ENCODE data around the gene OTOS. TPM values are rescaled to one million over a fixed set of nuclear protein-coding genes. Genes with fewer than 3 reads are reported as not detected.

Gene OTOS
- total and polyA plus RNA-seq, 9 of the 15 experiments (the other 6 are each of a cell fraction or from before 2014, with no cell fraction given) = not detected

DNA sequence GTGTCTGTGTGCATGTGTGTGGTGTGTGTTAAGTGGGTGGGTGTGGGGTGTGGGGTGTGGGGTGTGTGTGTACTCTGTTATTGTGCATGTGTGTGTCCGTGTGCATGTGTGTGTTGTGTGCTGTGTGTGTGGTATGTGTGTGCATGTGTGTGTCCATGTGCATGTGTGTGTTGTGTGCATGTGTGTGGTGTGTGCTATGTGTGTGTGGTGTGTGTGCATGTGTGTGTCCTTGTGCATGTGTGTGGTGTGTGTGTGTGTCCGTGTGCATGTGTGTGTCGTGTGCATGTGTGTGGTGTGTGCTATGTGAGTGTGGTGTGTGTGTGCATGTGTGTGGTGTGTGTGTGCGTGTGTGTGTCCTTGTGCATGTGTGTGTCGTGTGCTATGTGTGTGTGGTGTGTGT is 6.9 kb upstream of the OTOS start:
- in situ Hi-C loops (cut with MboI) = no loop called here
- ChIA-PET POLR2A (no interaction called here), CTCF (ENCODE audit: low intra/inter-chr PET ratio) (no interaction called here)
- Histone ChIP-seq H3K79me2 (ENCODE audit: control insufficient read depth, insufficient read depth, low read length) (no peaks in the 10 kb centered on the region), H3K9me1 (ENCODE audit: control insufficient read depth, insufficient read depth, low read length) (no peaks in the 10 kb centered on the region), H3K4me2 (ENCODE audit: insufficient read depth, low read length) (no peak overlapping the region), H3K9ac (ENCODE audit: insufficient read depth in 1 of 2, low read depth in 2 of 2, low read length in 2 of 2) (no peak overlapping the region), H3K9me3 (replicated peaks; ENCODE audit: control insufficient read depth, insufficient read depth, low read depth, low read length) (no peaks in the 10 kb centered on the region), H2AFZ (ENCODE audit: low read depth, low read length) (no peak overlapping the region), H3K4me3 (no peak overlapping the region), H3K4me1 (replicated peaks in 1 of 2; ENCODE audit: control insufficient read depth in 2 of 2, insufficient read depth in 2 of 2, low read length in 2 of 2) (peaks cover 0 to 12% of the 10 kb centered on the region in 2 experiments; a peak in 2 of 5 replicates), H3K27ac (ENCODE audit: extremely low read depth, low read depth, low read length) (no peak overlapping the region), H3K36me3 (ENCODE audit: control insufficient read depth, insufficient read depth, low read length) (no peaks in the 10 kb centered on the region), H4K20me1 (replicated peaks; ENCODE audit: control insufficient read depth, insufficient read depth, low read length) (no peaks in the 10 kb centered on the region), H3K27me3 (ENCODE audit: control insufficient read depth in 2 of 2, insufficient read depth in 2 of 2, low read length in 2 of 2) (peaks cover 0 to 24% of the 10 kb centered on the region in 2 experiments; a peak in 2 of 5 replicates)
- BruUV-seq (replicated peaks) = no TSS peak
- WGBS (ENCODE audit: insufficient coverage, low coverage, missing lambda C conversion rate) = no CpG with 5 or more reads among the region's 5 CpGs
- intact Hi-C loops (cut with micrococcal nuclease) = no loop called here
- TF ChIP-seq NCOA6 (IDR thresholded peaks at IDR 0.05) = no peak
- TF ChIP-seq, protein P1, sequence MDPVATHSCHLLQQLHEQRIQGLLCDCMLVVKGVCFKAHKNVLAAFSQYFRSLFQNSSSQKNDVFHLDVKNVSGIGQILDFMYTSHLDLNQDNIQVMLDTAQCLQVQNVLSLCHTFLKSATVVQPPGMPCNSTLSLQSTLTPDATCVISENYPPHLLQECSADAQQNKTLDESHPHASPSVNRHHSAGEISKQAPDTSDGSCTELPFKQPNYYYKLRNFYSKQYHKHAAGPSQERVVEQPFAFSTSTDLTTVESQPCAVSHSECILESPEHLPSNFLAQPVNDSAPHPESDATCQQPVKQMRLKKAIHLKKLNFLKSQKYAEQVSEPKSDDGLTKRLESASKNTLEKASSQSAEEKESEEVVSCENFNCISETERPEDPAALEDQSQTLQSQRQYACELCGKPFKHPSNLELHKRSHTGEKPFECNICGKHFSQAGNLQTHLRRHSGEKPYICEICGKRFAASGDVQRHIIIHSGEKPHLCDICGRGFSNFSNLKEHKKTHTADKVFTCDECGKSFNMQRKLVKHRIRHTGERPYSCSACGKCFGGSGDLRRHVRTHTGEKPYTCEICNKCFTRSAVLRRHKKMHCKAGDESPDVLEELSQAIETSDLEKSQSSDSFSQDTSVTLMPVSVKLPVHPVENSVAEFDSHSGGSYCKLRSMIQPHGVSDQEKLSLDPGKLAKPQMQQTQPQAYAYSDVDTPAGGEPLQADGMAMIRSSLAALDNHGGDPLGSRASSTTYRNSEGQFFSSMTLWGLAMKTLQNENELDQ (CRISPR knock-in tag; IDR thresholded peaks at IDR 0.05; ENCODE audit: borderline replicate concordance) = no peak
- TF ChIP-seq, protein P2, sequence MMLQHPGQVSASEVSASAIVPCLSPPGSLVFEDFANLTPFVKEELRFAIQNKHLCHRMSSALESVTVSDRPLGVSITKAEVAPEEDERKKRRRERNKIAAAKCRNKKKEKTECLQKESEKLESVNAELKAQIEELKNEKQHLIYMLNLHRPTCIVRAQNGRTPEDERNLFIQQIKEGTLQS (IDR thresholded peaks at IDR 0.05) = no peak
- TF ChIP-seq, protein P2 (CRISPR knock-in tag; conservative IDR thresholded peaks at IDR 0.05) = no peak
- TF ChIP-seq COPS2 (conservative IDR thresholded peaks at IDR 0.05) = no peak
- TF ChIP-seq RBFOX2 (IDR thresholded peaks at IDR 0.05; ENCODE audit: low read depth, low read length) = no peak
- TF ChIP-seq RFX1 (IDR thresholded peaks at IDR 0.05) = no peak
- no peak for TF ChIP-seq MXI1 (IDR thresholded peaks at IDR 0.05; ENCODE audit: low read depth, low read length)
- no peak for TF ChIP-seq NCOR1 (IDR thresholded peaks at IDR 0.05)
- FAIRE-seq = peak; percentile 48
- ATAC-seq = no peak
- no peak for DNase-seq (ENCODE audit: extremely low read depth in 1 of 4, low spot score in 3 of 4)
